ENCODE data around the gene CCNA1.

GRCh38 chr13:36490055-36490454 is 57.8 kb downstream of the CCNA1 start:
- TF ChIP-seq EZH2phosphoT487 (IDR thresholded peaks at IDR 0.05; ENCODE audit: borderline replicate concordance, low read length), result no peak
- TF ChIP-seq, protein P1, sequence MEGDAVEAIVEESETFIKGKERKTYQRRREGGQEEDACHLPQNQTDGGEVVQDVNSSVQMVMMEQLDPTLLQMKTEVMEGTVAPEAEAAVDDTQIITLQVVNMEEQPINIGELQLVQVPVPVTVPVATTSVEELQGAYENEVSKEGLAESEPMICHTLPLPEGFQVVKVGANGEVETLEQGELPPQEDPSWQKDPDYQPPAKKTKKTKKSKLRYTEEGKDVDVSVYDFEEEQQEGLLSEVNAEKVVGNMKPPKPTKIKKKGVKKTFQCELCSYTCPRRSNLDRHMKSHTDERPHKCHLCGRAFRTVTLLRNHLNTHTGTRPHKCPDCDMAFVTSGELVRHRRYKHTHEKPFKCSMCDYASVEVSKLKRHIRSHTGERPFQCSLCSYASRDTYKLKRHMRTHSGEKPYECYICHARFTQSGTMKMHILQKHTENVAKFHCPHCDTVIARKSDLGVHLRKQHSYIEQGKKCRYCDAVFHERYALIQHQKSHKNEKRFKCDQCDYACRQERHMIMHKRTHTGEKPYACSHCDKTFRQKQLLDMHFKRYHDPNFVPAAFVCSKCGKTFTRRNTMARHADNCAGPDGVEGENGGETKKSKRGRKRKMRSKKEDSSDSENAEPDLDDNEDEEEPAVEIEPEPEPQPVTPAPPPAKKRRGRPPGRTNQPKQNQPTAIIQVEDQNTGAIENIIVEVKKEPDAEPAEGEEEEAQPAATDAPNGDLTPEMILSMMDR (conservative IDR thresholded peaks at IDR 0.05; ENCODE audit: low read depth, low read length), result no peak
